ENCODE data around the gene ATG13.
"Not testable (repeated sequence)": the region's sequence is repeated elsewhere in the genome, so short reads cannot be mapped to it uniquely, and the experiment has no call there.

The ATG13 gene

GRCh38 chr11:46697303-46697702, 80.0 kb downstream of the ATG13 start:
- DNase-seq (ENCODE audit: low spot score): no peak

GRCh38 chr11:46697723-46698122, 80.4 kb downstream of the ATG13 start:
- DNase-seq (ENCODE audit: low spot score): no peak

- no peak for DNase-seq (ENCODE audit: low spot score)
Measured at GRCh38 chr11:46698597-46698996, 81.2 kb downstream of the ATG13 start.

- peak; percentile 97 for DNase-seq (ENCODE audit: low spot score)
Measured at GRCh38 chr11:46700241-46701077, 83.1 kb downstream of the ATG13 start, which contains the start of the genes ARHGAP1 and ZNF408. ARHGAP1 (minus strand) TSS chr11:46700619; CDS start chr11:46696107, 4,512 bp downstream. ZNF408 (plus strand) TSS chr11:46701031; CDS start chr11:46701048, 17 bp downstream.

GRCh38 chr11:46701078-46701654, 83.8 kb downstream of the ATG13 start:
- DNase-seq (ENCODE audit: low spot score): no peak

- no peak for DNase-seq (ENCODE audit: low spot score)
Measured at GRCh38 chr11:46705070-46705688, 87.8 kb downstream of the ATG13 start.

- DNase-seq (ENCODE audit: low spot score): no peak
Measured at GRCh38 chr11:46706886-46707285, 89.5 kb downstream of the ATG13 start.

- not testable (repeated sequence) for DNase-seq (ENCODE audit: low spot score)
Measured at GRCh38 chr11:46709351-46709750, 92.0 kb downstream of the ATG13 start.

- peak; percentile 91 for DNase-seq (ENCODE audit: low spot score)
Measured at GRCh38 chr11:46710821-46711269, 93.5 kb downstream of the ATG13 start.

- no peak for DNase-seq (ENCODE audit: low spot score)
Measured at GRCh38 chr11:46711303-46711702, 94.0 kb downstream of the ATG13 start.

GRCh38 chr11:46712874-46713576, 95.7 kb downstream of the ATG13 start:
- DNase-seq (ENCODE audit: low spot score): no peak

- DNase-seq (ENCODE audit: low spot score): not testable (repeated sequence)
Measured at GRCh38 chr11:46717825-46718154, 100.4 kb downstream of the ATG13 start.

- no peak for DNase-seq (ENCODE audit: low spot score)
Measured at GRCh38 chr11:46718155-46719019, 101.0 kb downstream of the ATG13 start.

GRCh38 chr11:46719048-46719542, 101.7 kb downstream of the ATG13 start, which contains the start of gene F2:
F2 (plus strand) TSS chr11:46719213; CDS start chr11:46719236, 23 bp downstream.
- no peak for DNase-seq (ENCODE audit: low spot score)

- DNase-seq (ENCODE audit: low spot score): no peak
Measured at GRCh38 chr11:46719543-46720218, 102.3 kb downstream of the ATG13 start.

- no peak for DNase-seq (ENCODE audit: low spot score)
Measured at GRCh38 chr11:46721286-46721685, 103.9 kb downstream of the ATG13 start.

- DNase-seq (ENCODE audit: low spot score): no peak
Measured at GRCh38 chr11:46722566-46723358, 105.4 kb downstream of the ATG13 start.

GRCh38 chr11:46723359-46723680, 106.0 kb downstream of the ATG13 start:
- no peak for DNase-seq (ENCODE audit: low spot score)

GRCh38 chr11:46724088-46724487, 106.7 kb downstream of the ATG13 start:
- no peak for DNase-seq (ENCODE audit: low spot score)
